K562 (cell line): ENCODE results near the gene ABRAXAS1. TPM values are rescaled to one million over a fixed set of nuclear protein-coding genes. Genes with fewer than 3 reads are reported as not detected.

ENCODE experiments used
- BRD4 ChIP-seq: fragments of 200-600 bp; sonication (generic); IDR thresholded peaks from 2 replicates; pipeline ENCODE4 v1.6.1; 2017; ENCODE audit warnings: inconsistent platforms
- ESRRB ChIP-seq: fragments of 250-450 bp; sonication (Bioruptor Pico); IDR thresholded peaks from 2 replicates; pipeline ENCODE4 v1.5.0; 2020; ENCODE audit warnings: mild to moderate bottlenecking, moderate library complexity, borderline replicate concordance
- GABPA ChIP-seq: fragments of 200-800 bp; sonication (Bioruptor generic); conservative IDR thresholded peaks from 2 replicates; pipeline ENCODE4 v1.6.1; 2016; ENCODE audit warnings: low read depth, missing genetic modification characterization, missing compliant biosample characterization
- HDAC2 ChIP-seq: fragments of 450-650 bp; IDR thresholded peaks from 2 replicates; pipeline ENCODE4 v1.6.1; 2016; ENCODE audit warnings: mild to moderate bottlenecking
- HDAC8 ChIP-seq: fragments of 450-650 bp; IDR thresholded peaks from 2 replicates; pipeline ENCODE4 v1.6.1; 2016; ENCODE audit warnings: mild to moderate bottlenecking, missing genetic modification characterization, moderate library complexity, missing compliant biosample characterization
- KDM5B ChIP-seq: fragments of 200-600 bp; sonication (generic); IDR thresholded peaks from 2 replicates; pipeline ENCODE4 v1.6.1; 2012; ENCODE audit warnings: low read depth, mild to moderate bottlenecking, moderate library complexity, low read length, control low read depth, inconsistent platforms; ENCODE audit not compliant: insufficient replicate concordance
- KLF13 ChIP-seq: fragments of 450-650 bp; IDR thresholded peaks from 2 replicates; pipeline ENCODE4 v1.6.1; 2016; ENCODE audit warnings: missing genetic modification characterization, low read depth, mild to moderate bottlenecking, missing compliant biosample characterization, moderate library complexity, borderline replicate concordance
- PML ChIP-seq: IDR thresholded peaks from 2 replicates; pipeline ENCODE4 v1.6.1; 2012; ENCODE audit warnings: low read length, inconsistent platforms
- POLR2H ChIP-seq: IDR thresholded peaks from 2 replicates; pipeline ENCODE4 v1.6.1; 2016; ENCODE audit warnings: missing genetic modification characterization, low read depth, mild to moderate bottlenecking, control low read depth, missing compliant biosample characterization, moderate library complexity
- RBFOX2 ChIP-seq: fragments of 200-400 bp; formaldehyde crosslinking; IDR thresholded peaks from 2 replicates; pipeline ENCODE4 v1.6.1; 2017; ENCODE audit warnings: low read depth, mild to moderate bottlenecking, low read length, moderate library complexity
- RFX7 ChIP-seq: fragments of 250-450 bp; sonication (Bioruptor Pico); IDR thresholded peaks from 2 replicates; pipeline ENCODE4 v1.5.1; 2021; ENCODE audit warnings: mild to moderate bottlenecking
- SNRNP70 ChIP-seq: fragments of 200-400 bp; formaldehyde crosslinking; optimal IDR thresholded peaks from 2 replicates; pipeline ENCODE3; 2017; ENCODE audit warnings: low read depth, low read length
- YY1 ChIP-seq, 3 experiments: IDR thresholded peaks; 2 replicates each; pipeline ENCODE4 v1.6.1; 2011; ENCODE audit warnings: low read length in 2 of 3, mild to moderate bottlenecking in 2 of 3, moderate library complexity in 2 of 3, borderline replicate concordance in 1 of 3, control low read depth in 1 of 3, low read depth in 1 of 3; ENCODE audit not compliant: insufficient read depth in 3 of 3, insufficient replicate concordance in 2 of 3, control insufficient read depth in 1 of 3, insufficient read length in 1 of 3; ENCODE audit errors: extremely low read depth in 1 of 3
- ZNF79 ChIP-seq: fragments of 250-450 bp; sonication (Bioruptor Pico); IDR thresholded peaks from 2 replicates; pipeline ENCODE4 v1.4.0; 2020; ENCODE audit warnings: low read depth, mild to moderate bottlenecking, moderate library complexity
- polyA plus RNA-seq, 8 experiments: library from polyadenylated mRNA; depleted of rRNA in 4 of 8; stranded (reverse) in 5 of 8; unstranded in 3 of 8; fragments of >200 nt; fragmentation: Nextera tagmentation in 2 of 8; fragmentation: Illumina TruSeq in 1 of 8; extraction: Ambion mirVana in 2 of 8; extraction: Trizol in 1 of 8; gene quantifications; 2 replicates each; pipeline versions ENCODE4 v1.2.1 to v1.2.3, GENCODE V29; 2011 to 2014; ENCODE audit warnings: inconsistent platforms in 1 of 8, missing spikeins in 1 of 8
- total RNA-seq, 7 experiments: library from RNA; depleted of rRNA in 6 of 7; stranded (reverse); fragments of >200 nt in 6 of 7; fragmentation: Illumina TruSeq in 2 of 7; extraction: Trizol in 2 of 7; gene quantifications; 2 replicates each; pipeline versions ENCODE4 v1.2.1 to v1.2.3, GENCODE V29; 2011 to 2021; ENCODE audit warnings: low replicate concordance in 1 of 7
- TF ChIP-seq, protein P1 (sequence below): fragments of 200-800 bp; sonication (Bioruptor generic); IDR thresholded peaks from 2 replicates; pipeline ENCODE4 v1.6.1; 2017; ENCODE audit warnings: missing genetic modification characterization, missing compliant biosample characterization
- TF ChIP-seq, protein P2 (sequence below), 2 experiments: fragments of 450-650 bp; formaldehyde crosslinking in 1 of 2; IDR thresholded peaks; 2 replicates each; pipeline versions ENCODE4 v1.4.0 to v1.6.1; 2014 to 2020; ENCODE audit warnings: mild to moderate bottlenecking in 2 of 2, borderline replicate concordance in 1 of 2, low read depth in 1 of 2

Gene ABRAXAS1
- total and polyA plus RNA-seq, 9 of the 15 experiments (the other 6 are each of a cell fraction or from before 2014, with no cell fraction given), result 10.8 to 48.3 (median 22.1) TPM

DNA sequence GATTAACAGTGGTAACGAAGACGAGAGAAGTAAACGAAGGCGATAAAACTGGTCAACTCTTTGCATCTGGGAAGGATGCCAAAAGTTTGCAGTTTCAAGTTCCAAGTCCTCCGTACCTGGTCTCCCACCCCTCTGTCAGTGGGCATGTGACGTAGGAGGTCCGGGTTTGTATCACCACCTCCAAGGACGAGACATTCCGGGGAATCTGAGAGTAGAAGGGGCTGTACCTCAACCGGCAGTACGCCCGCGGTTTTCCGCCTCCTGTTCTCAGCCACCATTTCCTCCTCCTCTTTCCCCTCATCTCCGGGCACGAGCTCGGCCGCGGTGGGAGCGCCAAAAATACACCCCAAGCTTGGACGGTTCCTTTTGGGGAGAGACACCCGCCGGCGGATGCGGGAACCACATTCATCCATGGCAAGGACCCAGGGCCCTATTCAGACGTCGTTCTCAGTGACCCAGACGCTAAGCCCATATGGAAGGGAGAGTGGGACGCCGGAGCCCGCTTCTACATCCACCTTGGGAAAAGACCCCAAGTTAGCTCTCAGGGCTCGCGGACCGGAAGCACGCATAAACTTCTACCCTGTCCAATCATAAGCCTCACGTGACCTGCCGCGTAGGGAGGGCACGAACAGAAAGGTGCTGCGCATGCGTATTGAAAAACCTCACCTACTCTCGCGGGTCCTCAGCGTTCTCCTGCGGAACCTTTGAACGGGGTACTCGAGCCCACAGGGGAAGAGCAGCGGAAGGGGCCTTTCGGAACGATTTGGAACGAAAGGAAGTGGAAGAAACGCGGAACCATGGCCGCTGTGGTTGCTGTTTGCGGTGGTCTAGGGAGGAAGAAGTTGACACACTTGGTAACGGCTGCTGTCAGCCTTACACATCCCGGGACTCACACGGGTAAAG lies 29.4 kb downstream of the ABRAXAS1 start, which contains the start of the genes HELQ and MRPS18C (continued):
- TF ChIP-seq GABPA (tag) (peak; percentile 100), HDAC2 (peak; percentile 43; the same call in 1 of the 2 replicates), ESRRB (CRISPR knock-in tag) (0 out of 2 replicates have a peak, but pooled peaks have one; percentile 49), RFX7 (CRISPR knock-in tag) (no peak), KDM5B (peak; percentile 74), SNRNP70 (no peak), POLR2H (tag) (peak; percentile 89), BRD4 (0 out of 2 replicates have a peak, but pooled peaks have one; percentile 63), PML (peak; percentile 90), YY1 (IDR thresholded peaks at IDR 0.05; ENCODE audit: borderline replicate concordance in 1 of 3, control insufficient read depth in 1 of 3, extremely low read depth in 1 of 3, insufficient read depth in 3 of 3, insufficient read length in 1 of 3, insufficient replicate concordance in 2 of 3, low read depth in 1 of 3, low read length in 2 of 3) (peak; percentile 60 to 95 (median 91)), RBFOX2 (peak; percentile 91), ZNF79 (CRISPR knock-in tag) (no peak), HDAC8 (tag) (no peak), KLF13 (0 out of 2 replicates have a peak, but pooled peaks have one; percentile 61)
- TF ChIP-seq, protein P1, sequence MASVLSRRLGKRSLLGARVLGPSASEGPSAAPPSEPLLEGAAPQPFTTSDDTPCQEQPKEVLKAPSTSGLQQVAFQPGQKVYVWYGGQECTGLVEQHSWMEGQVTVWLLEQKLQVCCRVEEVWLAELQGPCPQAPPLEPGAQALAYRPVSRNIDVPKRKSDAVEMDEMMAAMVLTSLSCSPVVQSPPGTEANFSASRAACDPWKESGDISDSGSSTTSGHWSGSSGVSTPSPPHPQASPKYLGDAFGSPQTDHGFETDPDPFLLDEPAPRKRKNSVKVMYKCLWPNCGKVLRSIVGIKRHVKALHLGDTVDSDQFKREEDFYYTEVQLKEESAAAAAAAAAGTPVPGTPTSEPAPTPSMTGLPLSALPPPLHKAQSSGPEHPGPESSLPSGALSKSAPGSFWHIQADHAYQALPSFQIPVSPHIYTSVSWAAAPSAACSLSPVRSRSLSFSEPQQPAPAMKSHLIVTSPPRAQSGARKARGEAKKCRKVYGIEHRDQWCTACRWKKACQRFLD (CRISPR knock-in tag), result peak; percentile 87; the same call in 1 of the 2 replicates
- TF ChIP-seq, protein P2, sequence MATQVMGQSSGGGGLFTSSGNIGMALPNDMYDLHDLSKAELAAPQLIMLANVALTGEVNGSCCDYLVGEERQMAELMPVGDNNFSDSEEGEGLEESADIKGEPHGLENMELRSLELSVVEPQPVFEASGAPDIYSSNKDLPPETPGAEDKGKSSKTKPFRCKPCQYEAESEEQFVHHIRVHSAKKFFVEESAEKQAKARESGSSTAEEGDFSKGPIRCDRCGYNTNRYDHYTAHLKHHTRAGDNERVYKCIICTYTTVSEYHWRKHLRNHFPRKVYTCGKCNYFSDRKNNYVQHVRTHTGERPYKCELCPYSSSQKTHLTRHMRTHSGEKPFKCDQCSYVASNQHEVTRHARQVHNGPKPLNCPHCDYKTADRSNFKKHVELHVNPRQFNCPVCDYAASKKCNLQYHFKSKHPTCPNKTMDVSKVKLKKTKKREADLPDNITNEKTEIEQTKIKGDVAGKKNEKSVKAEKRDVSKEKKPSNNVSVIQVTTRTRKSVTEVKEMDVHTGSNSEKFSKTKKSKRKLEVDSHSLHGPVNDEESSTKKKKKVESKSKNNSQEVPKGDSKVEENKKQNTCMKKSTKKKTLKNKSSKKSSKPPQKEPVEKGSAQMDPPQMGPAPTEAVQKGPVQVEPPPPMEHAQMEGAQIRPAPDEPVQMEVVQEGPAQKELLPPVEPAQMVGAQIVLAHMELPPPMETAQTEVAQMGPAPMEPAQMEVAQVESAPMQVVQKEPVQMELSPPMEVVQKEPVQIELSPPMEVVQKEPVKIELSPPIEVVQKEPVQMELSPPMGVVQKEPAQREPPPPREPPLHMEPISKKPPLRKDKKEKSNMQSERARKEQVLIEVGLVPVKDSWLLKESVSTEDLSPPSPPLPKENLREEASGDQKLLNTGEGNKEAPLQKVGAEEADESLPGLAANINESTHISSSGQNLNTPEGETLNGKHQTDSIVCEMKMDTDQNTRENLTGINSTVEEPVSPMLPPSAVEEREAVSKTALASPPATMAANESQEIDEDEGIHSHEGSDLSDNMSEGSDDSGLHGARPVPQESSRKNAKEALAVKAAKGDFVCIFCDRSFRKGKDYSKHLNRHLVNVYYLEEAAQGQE (IDR thresholded peaks at IDR 0.05; ENCODE audit: borderline replicate concordance), result peak; percentile 90
- TF ChIP-seq, protein P2 (CRISPR knock-in tag; IDR thresholded peaks at IDR 0.05; ENCODE audit: low read depth), result peak; percentile 50; the same call in 1 of the 2 replicates
